HEK293 (cell line): ENCODE measurements around the gene TCF15.
A peak's percentile ranks its signal among the peaks of the same experiment; 100 is the strongest.

Experiments used
- CTCF ChIA-PET: fragments of 350-600 bp; formaldehyde crosslinking; extraction: SDS; loops from one replicate; lab custom pipeline; 2021; ENCODE audit warnings: antibody characterized with exemption; lab: Yijun Ruan, JAX
- POLR2A ChIA-PET: fragments of 300-600 bp; formaldehyde crosslinking; extraction: SDS; loops from one replicate; lab custom pipeline; 2020; ENCODE audit warnings: antibody characterized with exemption, inconsistent platforms; lab: Yijun Ruan, JAX
- H3K27ac ChIP-seq: fragments of 200-500 bp; sonication (Bioruptor generic); 2 replicates; pipeline ENCODE4 v1.5.1; 2014; ENCODE audit warnings: low read depth, low read length, control low read depth, inconsistent platforms; ENCODE audit errors: extremely low read depth
- H3K36me3 ChIP-seq, 2 experiments: fragments of 200-500 bp in 1 of 2; sonication (Bioruptor generic) in 1 of 2; 1 replicate in 1 of 2; 2 replicates in 1 of 2; pipeline ENCODE4 v1.5.1; 2014 to 2017; ENCODE audit warnings: inconsistent platforms in 2 of 2, low read length in 2 of 2; ENCODE audit not compliant: control insufficient read depth in 2 of 2, insufficient read depth in 1 of 2
- H3K4me1 ChIP-seq: fragments of 200-500 bp; sonication (Bioruptor generic); 2 replicates; pipeline ENCODE4 v1.5.1; 2014; ENCODE audit warnings: mild to moderate bottlenecking, low read length, inconsistent platforms; ENCODE audit not compliant: control insufficient read depth, insufficient read depth
- H3K4me3 ChIP-seq: 2 replicates; pipeline ENCODE4 v1.5.1; 2011; ENCODE audit warnings: low read depth, mild to moderate bottlenecking, control low read depth, low read length, moderate library complexity
- H3K9me3 ChIP-seq: fragments of 200-500 bp; sonication (Bioruptor generic); 2 replicates; pipeline ENCODE4 v1.5.1; 2014; ENCODE audit warnings: low read depth, low read length, inconsistent platforms; ENCODE audit not compliant: control insufficient read depth, insufficient read depth
- BCL11A ChIP-seq: fragments of 450-650 bp; formaldehyde crosslinking; IDR thresholded peaks from 2 replicates; pipeline ENCODE4 v1.5.1; 2016; ENCODE audit warnings: low read depth, missing biosample characterization, missing genetic modification characterization
- HIC1 ChIP-seq: fragments of 450-650 bp; formaldehyde crosslinking; IDR thresholded peaks from 2 replicates; pipeline ENCODE4 v1.5.1; 2016; ENCODE audit warnings: missing biosample characterization, missing genetic modification characterization
- MYNN ChIP-seq: fragments of 450-650 bp; formaldehyde crosslinking; IDR thresholded peaks from 2 replicates; pipeline ENCODE4 v1.5.1; 2016; ENCODE audit warnings: missing biosample characterization, missing genetic modification characterization, borderline replicate concordance
- MZF1 ChIP-seq: fragments of 450-650 bp; formaldehyde crosslinking; IDR thresholded peaks from 2 replicates; pipeline ENCODE4 v1.5.1; 2017; ENCODE audit warnings: missing biosample characterization, missing genetic modification characterization, borderline replicate concordance
- TCF7L2 ChIP-seq: IDR thresholded peaks from 2 replicates; pipeline ENCODE4 v1.6.1; 2011; ENCODE audit warnings: low read depth, mild to moderate bottlenecking, inconsistent platforms, low read length, moderate library complexity, borderline replicate concordance
- ZNF184 ChIP-seq: fragments of 450-650 bp; IDR thresholded peaks from 2 replicates; pipeline ENCODE4 v1.5.1; 2018; ENCODE audit warnings: missing biosample characterization, mild to moderate bottlenecking, missing genetic modification characterization
- ZNF23 ChIP-seq: fragments of 450-650 bp; formaldehyde crosslinking; IDR thresholded peaks from 2 replicates; pipeline ENCODE4 v1.5.1; 2016; ENCODE audit warnings: missing biosample characterization, missing genetic modification characterization, borderline replicate concordance
- ZNF280D ChIP-seq: fragments of 450-650 bp; formaldehyde crosslinking; IDR thresholded peaks from 2 replicates; pipeline ENCODE4 v1.5.1; 2016; ENCODE audit warnings: missing biosample characterization, missing genetic modification characterization
- ZNF292 ChIP-seq: fragments of 450-650 bp; formaldehyde crosslinking; IDR thresholded peaks from 2 replicates; pipeline ENCODE4 v1.5.1; 2016; ENCODE audit warnings: low read depth, missing biosample characterization, missing genetic modification characterization, borderline replicate concordance
- ZNF426 ChIP-seq: fragments of 450-650 bp; formaldehyde crosslinking; IDR thresholded peaks from 2 replicates; pipeline ENCODE4 v1.5.1; 2017; ENCODE audit warnings: missing biosample characterization, missing genetic modification characterization, mild to moderate bottlenecking, inconsistent platforms, moderate library complexity
- ZNF664 ChIP-seq: fragments of 450-650 bp; formaldehyde crosslinking; IDR thresholded peaks from 2 replicates; pipeline ENCODE4 v1.5.1; 2016; ENCODE audit warnings: missing biosample characterization, missing genetic modification characterization
- ZNF776 ChIP-seq: fragments of 450-650 bp; formaldehyde crosslinking; IDR thresholded peaks from 2 replicates; pipeline ENCODE4 v1.5.0; 2017; ENCODE audit warnings: missing biosample characterization, missing genetic modification characterization, borderline replicate concordance
- TF ChIP-seq, protein P1 (sequence below): fragments of 450-650 bp; formaldehyde crosslinking; IDR thresholded peaks from 2 replicates; pipeline ENCODE4 v1.5.1; 2016; ENCODE audit warnings: missing biosample characterization, missing genetic modification characterization
- TF ChIP-seq, protein P2 (sequence below): fragments of 450-650 bp; formaldehyde crosslinking; IDR thresholded peaks from 2 replicates; pipeline ENCODE4 v1.5.1; 2017; ENCODE audit warnings: missing biosample characterization, missing genetic modification characterization
- TF ChIP-seq, protein P3 (sequence below): fragments of 450-650 bp; formaldehyde crosslinking; IDR thresholded peaks from 2 replicates; pipeline ENCODE4 v1.5.1; 2017; ENCODE audit warnings: missing biosample characterization, missing genetic modification characterization

TCF15 gene

GRCh38 chr20:658731-659291 is 48.7 kb upstream of the TCF15 start:
- Histone ChIP-seq H3K4me1 (no peaks in the 10 kb centered on the region), H3K27ac (no peak overlapping the region)

DNA sequence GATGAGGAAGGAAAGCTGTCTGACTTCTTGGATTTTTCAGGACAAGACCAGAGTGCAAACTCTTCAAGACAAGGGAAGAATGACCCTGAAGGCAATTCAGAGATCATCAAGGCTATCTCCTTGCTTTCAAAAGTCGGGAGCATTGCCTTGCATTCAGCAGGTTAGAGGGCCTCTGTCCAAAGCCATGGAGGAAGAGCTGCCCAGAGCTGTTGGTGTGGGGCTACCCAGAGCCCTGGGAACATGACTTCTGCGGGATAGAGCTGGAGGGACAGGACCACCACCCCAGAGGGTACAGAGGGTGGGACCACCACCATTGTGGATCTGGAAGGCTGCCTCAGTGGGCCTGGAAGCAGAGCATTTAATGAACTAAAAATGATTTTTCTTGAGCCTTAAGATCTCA is 48.1 kb upstream of the TCF15 start:
- CTCF ChIA-PET = interaction anchor here (1.0 to 5.4 kb wide), 3 partner anchors 8 to 96 kb away, joined by 3 to 81 read pairs (median 10); no protein-coding TSS in a partner anchor
- POLR2A ChIA-PET = no interaction called here
- no peaks in the 10 kb centered on the region for H3K9me3 ChIP-seq
- no peak overlapping the region for H3K4me3 ChIP-seq
- no peaks in the 10 kb centered on the region for H3K4me1 ChIP-seq
- H3K27ac ChIP-seq = no peak overlapping the region
- TF ChIP-seq, protein P1, sequence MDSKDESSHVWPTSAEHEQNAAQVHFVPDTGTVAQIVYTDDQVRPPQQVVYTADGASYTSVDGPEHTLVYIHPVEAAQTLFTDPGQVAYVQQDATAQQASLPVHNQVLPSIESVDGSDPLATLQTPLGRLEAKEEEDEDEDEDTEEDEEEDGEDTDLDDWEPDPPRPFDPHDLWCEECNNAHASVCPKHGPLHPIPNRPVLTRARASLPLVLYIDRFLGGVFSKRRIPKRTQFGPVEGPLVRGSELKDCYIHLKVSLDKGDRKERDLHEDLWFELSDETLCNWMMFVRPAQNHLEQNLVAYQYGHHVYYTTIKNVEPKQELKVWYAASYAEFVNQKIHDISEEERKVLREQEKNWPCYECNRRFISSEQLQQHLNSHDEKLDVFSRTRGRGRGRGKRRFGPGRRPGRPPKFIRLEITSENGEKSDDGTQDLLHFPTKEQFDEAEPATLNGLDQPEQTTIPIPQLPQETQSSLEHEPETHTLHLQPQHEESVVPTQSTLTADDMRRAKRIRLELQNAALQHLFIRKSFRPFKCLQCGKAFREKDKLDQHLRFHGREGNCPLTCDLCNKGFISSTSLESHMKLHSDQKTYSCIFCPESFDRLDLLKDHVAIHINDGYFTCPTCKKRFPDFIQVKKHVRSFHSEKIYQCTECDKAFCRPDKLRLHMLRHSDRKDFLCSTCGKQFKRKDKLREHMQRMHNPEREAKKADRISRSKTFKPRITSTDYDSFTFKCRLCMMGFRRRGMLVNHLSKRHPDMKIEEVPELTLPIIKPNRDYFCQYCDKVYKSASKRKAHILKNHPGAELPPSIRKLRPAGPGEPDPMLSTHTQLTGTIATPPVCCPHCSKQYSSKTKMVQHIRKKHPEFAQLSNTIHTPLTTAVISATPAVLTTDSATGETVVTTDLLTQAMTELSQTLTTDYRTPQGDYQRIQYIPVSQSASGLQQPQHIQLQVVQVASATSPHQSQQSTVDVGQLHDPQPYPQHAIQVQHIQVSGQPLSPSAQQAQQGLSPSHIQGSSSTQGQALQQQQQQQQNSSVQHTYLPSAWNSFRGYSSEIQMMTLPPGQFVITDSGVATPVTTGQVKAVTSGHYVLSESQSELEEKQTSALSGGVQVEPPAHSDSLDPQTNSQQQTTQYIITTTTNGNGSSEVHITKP (tag by site-specific recombination) = peak; percentile 87
- no peak for TF ChIP-seq ZNF184 (tag by site-specific recombination)
- no peaks in the 10 kb centered on the region for H3K36me3 ChIP-seq

More at GRCh38 chr20:658731-659291, 48.7 kb upstream of the TCF15 start:
- Histone ChIP-seq H3K9me3 (no peaks in the 10 kb centered on the region), H3K4me3 (no peak overlapping the region), H3K36me3 (no peaks in the 10 kb centered on the region)
- no peak for TF ChIP-seq MZF1 (tag by site-specific recombination)
- no peak for TF ChIP-seq ZNF426 (tag by site-specific recombination)
- TF ChIP-seq, protein P2, sequence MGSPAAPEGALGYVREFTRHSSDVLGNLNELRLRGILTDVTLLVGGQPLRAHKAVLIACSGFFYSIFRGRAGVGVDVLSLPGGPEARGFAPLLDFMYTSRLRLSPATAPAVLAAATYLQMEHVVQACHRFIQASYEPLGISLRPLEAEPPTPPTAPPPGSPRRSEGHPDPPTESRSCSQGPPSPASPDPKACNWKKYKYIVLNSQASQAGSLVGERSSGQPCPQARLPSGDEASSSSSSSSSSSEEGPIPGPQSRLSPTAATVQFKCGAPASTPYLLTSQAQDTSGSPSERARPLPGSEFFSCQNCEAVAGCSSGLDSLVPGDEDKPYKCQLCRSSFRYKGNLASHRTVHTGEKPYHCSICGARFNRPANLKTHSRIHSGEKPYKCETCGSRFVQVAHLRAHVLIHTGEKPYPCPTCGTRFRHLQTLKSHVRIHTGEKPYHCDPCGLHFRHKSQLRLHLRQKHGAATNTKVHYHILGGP (tag by site-specific recombination) = no peak
- TF ChIP-seq TCF7L2 = no peak
- TF ChIP-seq ZNF280D (tag by site-specific recombination) = no peak
- CTCF ChIA-PET = interaction anchor here (0.6 to 5.4 kb wide), 3 partner anchors 8 to 54 kb away, joined by 3 to 81 read pairs (median 10); no protein-coding TSS in a partner anchor
- POLR2A ChIA-PET = no interaction called here

DNA sequence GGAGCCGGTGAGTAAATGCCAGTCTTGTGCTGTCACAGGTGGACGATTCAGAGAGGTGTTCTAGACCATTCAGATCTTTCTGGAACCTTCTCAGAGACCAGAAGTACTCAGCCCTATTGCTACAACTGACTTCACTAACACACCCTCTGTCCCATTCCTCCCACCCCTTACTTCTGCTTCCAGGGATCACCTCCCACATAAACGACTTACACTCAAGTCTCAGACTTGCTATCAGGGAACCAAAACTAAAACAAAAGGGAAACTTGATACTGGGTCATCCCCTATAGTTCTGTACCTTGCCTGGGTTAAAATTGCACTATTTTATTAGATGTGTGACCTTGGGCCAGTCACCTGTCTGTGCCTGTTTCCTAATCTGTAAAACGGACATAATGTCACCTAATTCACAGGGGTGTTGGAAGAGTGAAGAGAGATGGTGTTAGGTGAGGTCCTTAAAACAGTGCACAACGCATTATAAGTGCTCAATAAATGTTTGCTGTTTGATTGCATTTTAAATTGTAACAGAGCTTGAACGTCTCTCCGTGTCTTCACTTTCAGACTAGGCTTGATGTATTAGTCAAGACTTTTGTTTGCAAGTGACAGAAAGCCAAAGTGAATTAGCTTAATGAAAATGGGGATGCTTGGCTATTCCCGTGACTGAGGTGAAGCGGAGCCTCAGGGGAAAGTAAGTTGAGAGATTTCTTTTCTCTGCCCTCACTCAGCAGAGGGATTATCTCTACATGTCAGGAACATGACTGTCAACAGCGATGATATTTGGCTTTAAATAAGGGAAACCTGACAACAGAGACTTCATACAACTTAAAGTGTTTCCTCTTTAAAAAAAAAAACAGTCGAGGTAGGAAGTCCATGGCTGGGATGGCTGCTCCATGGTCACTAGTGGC is 45.9 kb upstream of the TCF15 start:
- ChIA-PET POLR2A (interaction anchor here (1.2 kb wide), 1 partner anchor 13 kb away, joined by 3 read pairs; no protein-coding TSS in a partner anchor), CTCF (interaction anchor here (0.7 to 5.4 kb wide), 4 partner anchors 10 to 95 kb away, joined by 3 to 81 read pairs (median 8); no protein-coding TSS in a partner anchor)
- H3K27ac ChIP-seq = no peak overlapping the region
- H3K9me3 ChIP-seq = no peaks in the 10 kb centered on the region
- H3K4me1 ChIP-seq = no peaks in the 10 kb centered on the region
- H3K4me3 ChIP-seq = no peak overlapping the region
- H3K36me3 ChIP-seq = peaks cover 0 to 3% of the 10 kb centered on the region in 2 experiments; a peak in 1 of 3 replicates
- TF ChIP-seq, protein P3, sequence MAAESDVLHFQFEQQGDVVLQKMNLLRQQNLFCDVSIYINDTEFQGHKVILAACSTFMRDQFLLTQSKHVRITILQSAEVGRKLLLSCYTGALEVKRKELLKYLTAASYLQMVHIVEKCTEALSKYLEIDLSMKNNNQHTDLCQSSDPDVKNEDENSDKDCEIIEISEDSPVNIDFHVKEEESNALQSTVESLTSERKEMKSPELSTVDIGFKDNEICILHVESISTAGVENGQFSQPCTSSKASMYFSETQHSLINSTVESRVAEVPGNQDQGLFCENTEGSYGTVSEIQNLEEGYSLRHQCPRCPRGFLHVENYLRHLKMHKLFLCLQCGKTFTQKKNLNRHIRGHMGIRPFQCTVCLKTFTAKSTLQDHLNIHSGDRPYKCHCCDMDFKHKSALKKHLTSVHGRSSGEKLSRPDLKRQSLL (tag by site-specific recombination) = no peak
- TF ChIP-seq BCL11A (tag by site-specific recombination) (no peak), MYNN (tag by site-specific recombination) (no peak), ZNF776 (tag by site-specific recombination) (no peak), HIC1 (tag by site-specific recombination) (no peak), ZNF664 (tag by site-specific recombination) (peak; percentile 49; the same call in 1 of the 2 replicates), ZNF23 (no peak), ZNF292 (tag by site-specific recombination) (no peak)
